Adrenal gland (tissue), 12 donors: ENCODE data around the gene GPC5. TPM values are rescaled to one million over a fixed set of nuclear protein-coding genes. Genes with fewer than 3 reads are reported as not detected.

Source experiments
- DNase-seq, 7 donors: peaks; one replicate each; pipeline ENCODE4 v3.0.0-alpha.2; 2019 to 2020
- H3K27ac ChIP-seq, 5 donors: fragments of 200-600 bp; sonication (generic) in 4 of 5; 1 replicate in 3 of 5; 2 replicates in 2 of 5; pipeline versions ENCODE4 v1.5.1 to v1.8.0; 2016 to 2020; ENCODE audit warnings: mild to moderate bottlenecking in 1 of 5
- H3K27me3 ChIP-seq: fragments of 200-600 bp; 2 replicates; pipeline ENCODE4 v1.8.0; 2021
- H3K36me3 ChIP-seq, 2 donors: fragments of 200-600 bp; replicated peaks in 1 of 2; 1 replicate in 1 of 2; 2 replicates in 1 of 2; pipeline versions ENCODE4 v1.5.1 to v1.8.0; 2018 to 2022
- H3K4me1 ChIP-seq, 2 donors: fragments of 200-600 bp; replicated peaks in 1 of 2; 1 replicate in 1 of 2; 2 replicates in 1 of 2; pipeline versions ENCODE4 v1.5.1 to v1.8.0; 2018 to 2021
- H3K4me3 ChIP-seq, 4 donors: fragments of 200-600 bp; sonication (generic) in 3 of 4; one replicate each; pipeline ENCODE4 v1.5.1; 2016 to 2018
- H3K9me3 ChIP-seq, 3 donors: fragments of 200-600 bp; sonication (generic) in 1 of 3; replicated peaks in 1 of 3; 1 replicate in 2 of 3; 2 replicates in 1 of 3; pipeline versions ENCODE4 v1.5.1 to v1.8.0; 2016 to 2021
- CTCF ChIP-seq, 6 experiments: fragments of 450-650 bp in 4 of 6; fragments of 200-600 bp in 2 of 6; sonication (generic) in 1 of 6; IDR thresholded peaks; 1 replicate in 5 of 6; 2 replicates in 1 of 6; pipeline versions ENCODE4 v1.5.1 to v1.8.0; 2016 to 2021; ENCODE audit warnings: antibody characterized with exemption in 6 of 6, mild to moderate bottlenecking in 2 of 6, moderate library complexity in 1 of 6
- POLR2A ChIP-seq, 2 donors: fragments of 450-650 bp; IDR thresholded peaks; one replicate each; pipeline ENCODE4 v1.6.1; 2017; ENCODE audit warnings: antibody characterized with exemption in 2 of 2, mild to moderate bottlenecking in 2 of 2, moderate library complexity in 1 of 2
- WGBS, 4 donors: extraction: QIAGEN DNeasy Blood & Tissue Kit in 2 of 4; methylation state at CpG; one replicate each; pipeline versions ENCODE4 v1.1.5 to v1.1.7; 2013 to 2017; 5-methylcytosine and 5-hydroxymethylcytosine counted together
- intact Hi-C, 2 donors: fragments of 100-400 bp; cut with DNase I; formaldehyde crosslinking; loops; one replicate each; pipeline versions ENCODE4 v1.14.1 to v1.15.0; 2022 to 2023
- polyA plus RNA-seq, 3 donors: library from polyadenylated mRNA; stranded (reverse); fragments of 200-250 nt in 2 of 3; fragments of 350-450 nt in 1 of 3; fragmentation: Illumina TruSeq in 1 of 3; extraction: RNeasy Lipid Tissue Mini Kit (QIAGEN cat#74804) in 1 of 3; gene quantifications; one replicate each; pipeline ENCODE4 v1.2.3, GENCODE V29; 2013 to 2014
- total RNA-seq, 9 donors: library from RNA; depleted of rRNA in 4 of 9; stranded (reverse); fragments of >200 nt in 4 of 9; fragments of 120-200 nt in 1 of 9; fragmentation: NEBNext Ultra II Directional in 1 of 9; extraction: Animal tissue kit (Norgen Biotek cat#: 25700) in 1 of 9; gene quantifications; one replicate each; pipeline versions ENCODE4 v1.1.0 to v1.2.4, GENCODE V29; 2013 to 2023
- donor health status: healthy with polysubstance abuse.
- donor health status: Bipolar disorder and iron deficiency.
- donor health status: DM: yes; HTN: yes; CAD: no.
- donor health status: DM: no; HTN: no; CAD: no.
- donor health status: DM: no; HTN: no; CAD: no.
- donor health status: DM: yes; HTN: yes; CAD: no.

The GPC5 gene
- total and polyA plus RNA-seq, 12 donors = 0.24 to 7.7 (median 2.1) TPM; not detected in 4

- DNase-seq = peak in 2 of 7 donors; percentile 10 to 22
- Histone ChIP-seq H3K36me3 (no peaks in the 10 kb centered on the region), H3K9me3 (no peaks in the 10 kb centered on the region), H3K27ac (no peak overlapping the region), H3K4me1 (no peaks in the 10 kb centered on the region), H3K4me3 (no peak overlapping the region), H3K27me3 (no peaks in the 10 kb centered on the region)
- TF ChIP-seq CTCF (IDR thresholded peaks at IDR 0.05) = peak in 1 of 6 experiments; percentile 22
- TF ChIP-seq POLR2A (IDR thresholded peaks at IDR 0.05) = no peak
- intact Hi-C loops = no loop called here
- WGBS, 4 donors = 8 to 14% (median 10%) methylated on average over 4 of the region's 4 CpGs
Observed at GRCh38 chr13:92175330-92175729, 776.9 kb downstream of the GPC5 start.

DNA sequence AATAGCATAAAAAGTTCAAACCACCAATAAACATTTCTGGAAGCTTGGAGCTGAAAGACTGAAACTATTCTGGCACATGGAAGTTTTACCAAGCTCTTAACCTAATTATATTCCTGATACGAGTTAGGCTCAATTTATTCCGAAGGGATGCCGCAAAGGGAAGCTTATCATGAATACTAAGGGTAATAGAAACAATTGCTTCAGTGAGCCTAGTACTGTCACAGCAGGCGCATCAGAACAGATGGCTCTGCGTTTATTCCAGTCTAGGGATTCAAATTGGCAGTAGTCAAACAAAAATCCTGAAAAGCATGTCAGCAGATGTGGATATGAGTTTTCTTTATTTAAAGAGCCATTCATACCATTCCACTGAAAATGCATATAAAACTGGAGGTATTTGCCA, 779.5 kb downstream of the GPC5 start:
- no peaks in the 10 kb centered on the region for H3K36me3 ChIP-seq
- TF ChIP-seq CTCF (IDR thresholded peaks at IDR 0.05) (no peak), POLR2A (IDR thresholded peaks at IDR 0.05) (no peak)
- intact Hi-C loops = no loop called here
- DNase-seq = no peak
- no peaks in the 10 kb centered on the region for H3K9me3 ChIP-seq
- no peak overlapping the region for H3K4me3 ChIP-seq
- H3K27ac ChIP-seq = no peak overlapping the region
- WGBS, 4 donors = 84 to 91% (median 89%) methylated on average over 5 of the region's 5 CpGs
- no peaks in the 10 kb centered on the region for H3K27me3 ChIP-seq
- no peaks in the 10 kb centered on the region for H3K4me1 ChIP-seq

GRCh38 chr13:92179223-92179622, 780.8 kb downstream of the GPC5 start:
- Histone ChIP-seq H3K4me3 (no peak overlapping the region), H3K9me3 (no peaks in the 10 kb centered on the region), H3K36me3 (no peaks in the 10 kb centered on the region), H3K4me1 (no peaks in the 10 kb centered on the region), H3K27me3 (no peaks in the 10 kb centered on the region), H3K27ac (no peak overlapping the region)
- WGBS, 4 donors = 88 to 95% (median 91%) methylated on average over 1 of the region's 1 CpG
- intact Hi-C loops = no loop called here
- TF ChIP-seq CTCF (IDR thresholded peaks at IDR 0.05) (no peak), POLR2A (IDR thresholded peaks at IDR 0.05) (no peak)
- no peak for DNase-seq

DNA sequence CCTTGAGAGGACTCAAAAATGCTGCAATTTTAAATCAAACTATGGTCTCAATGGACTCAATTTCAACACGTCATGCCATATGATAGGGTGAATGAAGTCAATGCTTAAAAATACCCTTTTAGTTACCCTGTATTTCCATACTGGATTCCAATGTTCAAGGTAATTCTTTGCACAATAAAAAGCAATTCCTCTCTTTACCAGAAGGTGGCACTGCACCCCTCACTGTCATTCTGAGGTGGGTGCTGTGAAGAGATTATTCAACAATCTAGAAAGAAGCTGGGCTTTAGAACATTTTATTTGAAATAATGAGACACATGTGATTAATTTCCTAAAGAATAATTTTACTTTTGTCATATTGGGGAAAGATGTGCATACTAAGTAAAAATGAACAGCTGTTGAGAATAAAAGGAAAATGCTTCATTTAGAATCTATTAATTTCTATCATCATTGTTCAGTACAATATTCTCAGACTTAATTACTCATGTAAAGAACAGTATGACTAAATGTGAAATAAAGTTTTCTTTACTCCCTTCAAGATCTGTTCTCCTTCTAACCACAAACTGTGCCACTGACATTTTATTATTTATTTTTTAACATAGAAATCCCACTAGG, 789.1 kb downstream of the GPC5 start:
- Histone ChIP-seq H3K4me3 (no peak overlapping the region), H3K9me3 (no peaks in the 10 kb centered on the region), H3K27me3 (no peaks in the 10 kb centered on the region), H3K4me1 (no peaks in the 10 kb centered on the region), H3K36me3 (no peaks in the 10 kb centered on the region), H3K27ac (no peak overlapping the region)
- DNase-seq = no peak
- no peak for TF ChIP-seq POLR2A (IDR thresholded peaks at IDR 0.05)
- peak; percentile 42 to 83 (median 63) for TF ChIP-seq CTCF (IDR thresholded peaks at IDR 0.05)
- intact Hi-C loops = no loop called here
- 3 to 22% (median 13%) methylated on average over 1 of the region's 1 CpG for WGBS, 4 donors
